ENCODE results near the gene ITM2C. TPM values are rescaled to one million over a fixed set of nuclear protein-coding genes. Genes with fewer than 3 reads are reported as not detected.
A peak's percentile ranks its signal among the peaks of the same experiment; 100 is the strongest.

The ITM2C gene
- total RNA-seq, 2 experiments from 2014 or later, result 29.6 to 32.9 TPM

DNA sequence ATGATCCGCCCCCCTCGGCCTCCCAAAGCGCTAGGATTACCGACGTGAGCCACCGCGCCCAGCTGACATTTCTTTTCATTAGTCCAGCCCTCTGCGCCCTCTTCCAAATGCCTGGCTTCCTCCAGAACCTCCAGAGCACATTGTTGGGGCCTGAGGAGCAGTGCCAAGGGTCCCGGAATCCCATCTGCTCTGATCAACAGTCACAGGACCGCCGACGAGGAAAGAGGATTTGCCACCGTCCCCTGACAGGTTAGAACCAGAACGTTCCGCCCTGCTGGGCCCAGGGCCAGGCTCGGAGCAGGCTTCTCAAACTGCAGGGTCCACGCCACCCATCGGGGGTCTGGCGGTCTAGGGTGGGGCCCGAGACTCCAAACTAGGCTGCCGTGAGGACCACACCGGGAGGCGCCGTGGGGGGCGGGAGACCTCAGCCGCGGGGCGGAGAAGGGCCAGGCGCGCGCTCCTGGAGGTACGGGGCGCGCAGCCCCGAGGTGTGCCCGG lies 36.9 kb upstream of the ITM2C start:
- POLR2A ChIA-PET, result no interaction called here
- Mint-ChIP-seq H3K4me1 (peaks cover 5% of the 10 kb centered on the region), H3K36me3 (ENCODE audit: low read depth) (no peaks in the 10 kb centered on the region), H3K27me3 (peaks cover 40% of the 10 kb centered on the region), H3K27ac (no peak overlapping the region), H3K4me3 (no peak overlapping the region), H3K9me3 (ENCODE audit: low read depth) (no peaks in the 10 kb centered on the region)
- intact Hi-C loops (cut with DNase I, micrococcal nuclease), result no loop called here
- no peak for DNase-seq
- CTCF ChIA-PET, result interaction anchor here (0.9 to 1.0 kb wide), 2 partner anchors 20 to 159 kb away, joined by 3 to 5 read pairs; no protein-coding TSS in a partner anchor
- peak; percentile 6 for ATAC-seq

DNA sequence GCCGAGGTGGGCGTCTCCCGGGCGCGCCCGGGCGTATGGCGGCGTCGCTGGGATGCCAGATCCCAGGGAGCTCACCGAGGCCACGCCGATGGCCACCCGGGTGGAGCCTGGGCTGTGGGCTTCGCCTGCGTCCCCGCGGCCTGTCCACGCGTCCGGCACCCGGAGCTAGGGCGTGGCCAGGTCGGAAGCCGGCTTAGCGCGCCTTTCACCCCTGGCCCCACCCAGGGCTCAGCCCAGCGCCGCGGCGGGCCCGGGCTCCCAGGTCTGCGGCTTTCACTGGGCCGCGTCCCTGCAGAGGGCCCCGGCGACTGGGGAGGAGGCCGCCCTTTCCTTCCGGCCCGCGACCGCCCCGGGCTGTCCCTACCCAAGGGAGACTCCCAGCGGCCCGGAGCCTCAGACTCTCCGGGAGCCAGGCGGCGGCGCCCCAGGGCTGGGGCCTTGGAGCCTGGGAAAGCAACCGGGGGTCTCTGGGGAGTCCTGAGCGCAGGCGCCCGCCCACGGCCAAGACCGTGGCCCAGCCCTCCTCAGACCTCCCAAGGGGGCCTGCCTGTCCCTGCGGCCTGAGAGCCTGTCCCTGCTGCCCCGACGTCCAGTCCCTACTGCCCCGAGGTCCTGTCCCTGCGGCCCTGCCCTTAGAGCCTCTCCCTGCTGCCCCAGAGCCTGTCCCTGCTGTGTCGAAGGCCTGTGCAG lies 36.3 kb upstream of the ITM2C start:
- peaks cover 5% of the 10 kb centered on the region for H3K4me1 Mint-ChIP-seq
- peak; percentile 56 for ATAC-seq
- intact Hi-C loops (cut with DNase I, micrococcal nuclease), result no loop called here
- H3K27ac Mint-ChIP-seq, result no peak overlapping the region
- no peaks in the 10 kb centered on the region for H3K9me3 Mint-ChIP-seq (ENCODE audit: low read depth)
- no peak overlapping the region for H3K4me3 Mint-ChIP-seq
- ChIA-PET CTCF (interaction anchor here (0.9 to 1.0 kb wide), 2 partner anchors 19 to 158 kb away, joined by 3 to 5 read pairs; no protein-coding TSS in a partner anchor), POLR2A (no interaction called here)
- no peaks in the 10 kb centered on the region for H3K36me3 Mint-ChIP-seq (ENCODE audit: low read depth)
- H3K27me3 Mint-ChIP-seq, result peaks cover 40% of the 10 kb centered on the region
- DNase-seq, result peak; percentile 52

DNA sequence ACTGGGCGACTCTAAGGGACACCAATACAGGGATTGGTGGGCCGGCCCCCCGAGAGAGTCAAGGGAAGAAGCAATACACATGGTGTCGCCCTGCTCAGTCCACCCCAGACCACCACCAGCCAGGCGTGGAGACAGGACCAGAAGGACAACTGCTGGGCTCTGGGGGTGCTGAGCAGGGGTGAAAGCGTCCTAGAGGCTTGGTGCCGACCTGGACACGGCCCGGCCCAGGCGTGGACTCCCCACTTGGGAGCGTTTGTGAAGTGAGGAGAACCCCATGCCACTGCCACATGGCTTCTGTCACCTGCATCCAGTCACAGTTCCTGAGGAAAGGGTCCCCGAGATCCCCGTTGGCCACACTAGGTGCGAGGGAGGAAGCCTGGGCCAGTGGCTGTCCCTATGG lies 35.4 kb upstream of the ITM2C start:
- no peak overlapping the region for H3K27ac Mint-ChIP-seq
- intact Hi-C loops (cut with DNase I, micrococcal nuclease), result no loop called here

DNA sequence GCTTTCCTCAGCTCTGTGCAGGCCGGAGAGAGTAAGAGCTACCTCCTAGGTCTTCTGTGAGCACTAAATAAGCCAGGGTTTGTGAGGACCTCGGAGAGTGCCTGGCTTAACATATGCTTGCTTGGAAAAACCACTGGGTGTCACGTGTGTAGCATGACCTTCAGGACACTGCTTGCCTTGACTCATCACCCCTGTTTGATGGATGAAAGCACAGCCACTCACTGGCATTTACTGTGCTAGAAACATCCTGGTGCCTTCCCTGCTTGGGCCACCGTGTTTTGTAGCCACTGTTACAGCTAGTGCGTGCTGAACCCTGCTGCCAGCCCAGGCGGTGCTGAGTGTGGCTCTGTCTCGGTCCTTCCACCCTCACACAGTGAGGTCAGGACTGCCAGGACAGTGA lies 34.8 kb upstream of the ITM2C start:
- no peak overlapping the region for H3K4me3 Mint-ChIP-seq

More for the DNA sequence above, 35.4 kb upstream of the ITM2C start:
- peaks cover 40% of the 10 kb centered on the region for H3K27me3 Mint-ChIP-seq
- ATAC-seq (no peak), DNase-seq (no peak)
- ChIA-PET CTCF (interaction anchor here (0.6 to 1.0 kb wide), 2 partner anchors 18 to 169 kb away, joined by 3 read pairs; no protein-coding TSS in a partner anchor), POLR2A (interaction anchor here (0.6 kb wide), 1 partner anchor 159 kb away, joined by 4 read pairs; no protein-coding TSS in a partner anchor)
- no peak overlapping the region for H3K4me3 Mint-ChIP-seq
- H3K4me1 Mint-ChIP-seq, result peaks cover 4% of the 10 kb centered on the region
- H3K9me3 Mint-ChIP-seq (ENCODE audit: low read depth), result no peaks in the 10 kb centered on the region
- no peaks in the 10 kb centered on the region for H3K36me3 Mint-ChIP-seq (ENCODE audit: low read depth)

DNA sequence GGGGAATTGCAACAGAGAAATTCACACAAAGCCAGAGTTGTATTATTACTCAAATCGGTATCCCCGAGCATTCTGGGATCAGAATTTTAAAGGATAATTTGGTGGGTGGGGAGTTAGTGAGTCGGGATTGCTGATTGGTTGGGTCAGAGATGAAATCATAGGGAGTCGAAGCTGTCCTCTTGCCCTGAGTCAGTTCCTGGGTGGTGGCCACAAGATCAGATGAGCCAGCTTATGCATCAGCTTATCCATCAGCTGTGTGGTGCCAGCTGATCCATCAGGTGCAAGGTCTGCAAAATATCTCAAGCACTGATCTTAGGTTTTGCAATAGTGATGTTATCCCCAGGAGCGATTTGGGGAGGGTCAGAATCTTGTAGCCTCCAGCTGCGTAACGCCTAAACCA lies 34.3 kb upstream of the ITM2C start:
- no peaks in the 10 kb centered on the region for H3K36me3 Mint-ChIP-seq (ENCODE audit: low read depth)
- intact Hi-C loops (cut with DNase I, micrococcal nuclease), result no loop called here
- ChIA-PET CTCF (interaction anchor here (0.5 to 3.1 kb wide), 8 partner anchors 8 to 416 kb away, joined by 3 to 13 read pairs (median 4); no protein-coding TSS in a partner anchor), POLR2A (no interaction called here)
- ATAC-seq (peak; percentile 64), DNase-seq (peak; percentile 58)
- no peaks in the 10 kb centered on the region for H3K9me3 Mint-ChIP-seq (ENCODE audit: low read depth)
- no peak overlapping the region for H3K27ac Mint-ChIP-seq
- H3K4me3 Mint-ChIP-seq, result no peak overlapping the region
- H3K4me1 Mint-ChIP-seq, result no peaks in the 10 kb centered on the region
- peaks cover 38% of the 10 kb centered on the region for H3K27me3 Mint-ChIP-seq

More for the DNA sequence above, 34.8 kb upstream of the ITM2C start:
- DNase-seq (no peak), ATAC-seq (peak; percentile 45)
- no peaks in the 10 kb centered on the region for H3K36me3 Mint-ChIP-seq (ENCODE audit: low read depth)
- H3K9me3 Mint-ChIP-seq (ENCODE audit: low read depth), result no peaks in the 10 kb centered on the region
- H3K4me1 Mint-ChIP-seq, result no peaks in the 10 kb centered on the region
- POLR2A ChIA-PET, result no interaction called here
- H3K27me3 Mint-ChIP-seq, result peaks cover 38% of the 10 kb centered on the region
- intact Hi-C loops (cut with DNase I, micrococcal nuclease), result no loop called here
- CTCF ChIA-PET, result interaction anchor here (0.6 to 1.5 kb wide), 4 partner anchors 17 to 218 kb away, joined by 3 to 4 read pairs (median 3); no protein-coding TSS in a partner anchor
- no peak overlapping the region for H3K27ac Mint-ChIP-seq

- Mint-ChIP-seq H3K27ac (no peak overlapping the region), H3K4me3 (no peak overlapping the region), H3K36me3 (ENCODE audit: low read depth) (no peaks in the 10 kb centered on the region), H3K9me3 (ENCODE audit: low read depth) (peaks cover 4% of the 10 kb centered on the region), H3K4me1 (peaks cover 9% of the 10 kb centered on the region), H3K27me3 (peaks cover 6% of the 10 kb centered on the region)
- ChIA-PET POLR2A (interaction anchor here (0.6 kb wide), 1 partner anchor 337 kb away, joined by 3 read pairs; no protein-coding TSS in a partner anchor), CTCF (interaction anchor here (0.6 to 1.9 kb wide), 9 partner anchors 9 to 263 kb away, joined by 3 to 16 read pairs (median 4); no protein-coding TSS in a partner anchor)
- no peak for DNase-seq
- intact Hi-C loops (cut with DNase I, micrococcal nuclease), result loop anchor here in 1 of 2 experiments (10.0 kb wide), 1 partner anchor 574 kb away; no protein-coding TSS in a partner anchor
- no peak for ATAC-seq
Observed at GRCh38 chr2:230840301-230840700, 24.4 kb upstream of the ITM2C start.

DNA sequence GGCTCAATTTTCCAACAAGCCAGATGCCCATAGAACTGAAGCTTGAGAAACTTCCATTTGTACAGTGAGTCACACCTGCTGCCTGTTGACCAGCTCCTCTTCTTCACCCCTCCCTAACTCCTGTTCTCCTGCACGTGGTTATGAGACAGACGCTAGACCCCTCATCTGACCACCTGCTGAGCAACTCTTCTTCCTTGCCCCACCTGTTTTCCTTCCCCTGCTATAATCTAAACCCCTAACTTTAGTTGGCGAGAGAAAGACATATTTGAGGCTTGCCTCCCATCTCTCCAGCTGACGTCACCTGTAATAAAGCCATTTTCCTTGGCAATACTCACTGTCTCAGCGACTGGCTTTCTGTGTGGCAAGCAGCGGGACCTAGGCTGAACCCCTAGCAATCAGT lies 22.3 kb upstream of the ITM2C start:
- no peak for DNase-seq

DNA sequence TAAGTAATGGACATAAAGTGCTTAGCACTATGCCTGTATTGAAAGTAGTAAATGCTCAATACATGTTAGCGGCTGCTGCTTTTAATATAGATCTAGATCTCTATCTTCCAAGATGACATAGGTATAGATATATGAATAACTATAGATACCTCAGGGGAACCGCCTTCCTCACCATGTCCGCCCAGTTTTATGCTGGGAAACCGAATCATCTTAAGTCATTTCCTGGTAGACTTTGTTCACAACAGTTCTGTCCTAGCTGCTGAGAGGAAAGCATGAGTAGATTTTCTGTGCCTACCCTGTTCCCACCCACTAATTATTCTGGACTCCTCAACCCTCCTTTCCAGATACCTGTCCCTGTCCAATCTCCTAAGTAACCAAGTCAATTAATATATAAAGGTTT lies 21.6 kb upstream of the ITM2C start:
- Mint-ChIP-seq H3K4me1 (peaks cover 21% of the 10 kb centered on the region), H3K4me3 (no peak overlapping the region), H3K27ac (no peak overlapping the region), H3K9me3 (ENCODE audit: low read depth) (peaks cover 4% of the 10 kb centered on the region), H3K27me3 (peaks cover 9% of the 10 kb centered on the region), H3K36me3 (ENCODE audit: low read depth) (no peaks in the 10 kb centered on the region)
- CTCF ChIA-PET, result no interaction called here
- ATAC-seq (peak; percentile 40), DNase-seq (peak; percentile 26)
- intact Hi-C loops (cut with DNase I, micrococcal nuclease), result loop anchor here in 1 of 2 experiments (10.0 kb wide), 1 partner anchor 572 kb away; no protein-coding TSS in a partner anchor
- POLR2A ChIA-PET, result no interaction called here

More for the DNA sequence above, 22.3 kb upstream of the ITM2C start:
- H3K27me3 Mint-ChIP-seq, result peaks cover 9% of the 10 kb centered on the region
- peaks cover 15% of the 10 kb centered on the region for H3K4me1 Mint-ChIP-seq
- POLR2A ChIA-PET, result no interaction called here
- H3K9me3 Mint-ChIP-seq (ENCODE audit: low read depth), result peaks cover 4% of the 10 kb centered on the region
- H3K4me3 Mint-ChIP-seq, result no peak overlapping the region
- H3K27ac Mint-ChIP-seq, result no peak overlapping the region
- H3K36me3 Mint-ChIP-seq (ENCODE audit: low read depth), result no peaks in the 10 kb centered on the region
- CTCF ChIA-PET, result no interaction called here
- no peak for ATAC-seq
- intact Hi-C loops (cut with DNase I, micrococcal nuclease), result loop anchor here in 1 of 2 experiments (10.0 kb wide), 1 partner anchor 572 kb away; no protein-coding TSS in a partner anchor

- H3K4me3 Mint-ChIP-seq, result no peak overlapping the region
Observed at GRCh38 chr2:230846360-230846759, 18.4 kb upstream of the ITM2C start.

DNA sequence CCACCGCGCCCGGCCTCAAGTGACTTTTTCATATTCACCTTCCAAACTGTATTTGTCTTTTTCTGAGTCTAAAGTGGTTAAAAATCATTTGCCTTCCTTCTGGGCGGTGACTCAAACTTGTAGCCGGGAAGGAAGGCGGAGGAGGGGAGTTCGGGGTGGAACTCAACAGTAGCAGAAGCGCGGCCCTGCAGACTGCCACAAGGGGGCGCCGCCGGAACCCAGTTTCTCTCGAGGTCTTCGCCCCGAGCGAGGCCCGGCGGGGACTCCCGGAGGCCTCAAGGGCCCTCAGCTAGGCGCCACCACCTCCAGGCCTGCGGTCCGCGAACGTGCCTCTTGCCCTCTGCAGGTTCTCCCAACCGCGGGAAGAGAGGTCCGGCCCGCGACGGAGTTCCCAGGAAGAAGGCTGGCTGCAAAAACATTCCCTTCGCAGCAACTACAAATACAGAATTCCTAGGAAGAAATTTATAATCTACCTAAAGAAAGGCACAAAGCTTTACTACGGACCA lies 16.8 kb upstream of the ITM2C start:
- H3K4me3 Mint-ChIP-seq, result no peak overlapping the region

More at GRCh38 chr2:230846360-230846759, 18.4 kb upstream of the ITM2C start:
- peaks cover 20% of the 10 kb centered on the region for H3K4me1 Mint-ChIP-seq
- ATAC-seq (no peak), DNase-seq (no peak)
- intact Hi-C loops (cut with DNase I, micrococcal nuclease), result loop anchor here in 1 of 2 experiments (10.0 kb wide), 1 partner anchor 568 kb away; no protein-coding TSS in a partner anchor
- no peaks in the 10 kb centered on the region for H3K9me3 Mint-ChIP-seq (ENCODE audit: low read depth)
- peaks cover 17% of the 10 kb centered on the region for H3K27me3 Mint-ChIP-seq
- no peak overlapping the region for H3K27ac Mint-ChIP-seq
- ChIA-PET POLR2A (no interaction called here), CTCF (interaction anchor here (2.4 to 3.9 kb wide), 2 partner anchors 13 to 23 kb away, joined by 15 to 21 read pairs; no protein-coding TSS in a partner anchor)
- H3K36me3 Mint-ChIP-seq (ENCODE audit: low read depth), result no peaks in the 10 kb centered on the region

More for the DNA sequence above, 16.8 kb upstream of the ITM2C start:
- H3K27ac Mint-ChIP-seq, result peak overlapping the region; percentile 47
- peaks cover 18% of the 10 kb centered on the region for H3K4me1 Mint-ChIP-seq
- CTCF ChIA-PET, result interaction anchor here (0.6 to 3.9 kb wide), 28 partner anchors 8 to 611 kb away, joined by 3 to 21 read pairs (median 4); no protein-coding TSS in a partner anchor
- H3K36me3 Mint-ChIP-seq (ENCODE audit: low read depth), result no peaks in the 10 kb centered on the region
- POLR2A ChIA-PET, result no interaction called here
- DNase-seq (peak; percentile 98), ATAC-seq (peak; percentile 97)
- H3K9me3 Mint-ChIP-seq (ENCODE audit: low read depth), result no peaks in the 10 kb centered on the region
- H3K27me3 Mint-ChIP-seq, result peaks cover 19% of the 10 kb centered on the region
- intact Hi-C loops (cut with DNase I, micrococcal nuclease), result loop anchor here (1.0 to 10.0 kb wide), 8 partner anchors 16 to 567 kb away; partner anchors contain the start of genes ITM2C (in 1 of the 2) and PSMD1 (in 1 of the 2)
